H1 (cell line): ENCODE data around the gene GSTA2.
"Not testable (repeated sequence)": the region's sequence is repeated elsewhere in the genome, so short reads cannot be mapped to it uniquely, and the experiment has no call there.

Experiments
- CHD2 ChIP-seq: IDR thresholded peaks from 2 replicates; pipeline ENCODE4 v1.6.1; 2012; ENCODE audit warnings: low read length, improper control_type of control experiment
- EP300 ChIP-seq, 2 experiments: IDR thresholded peaks; 1 replicate in 1 of 2; 2 replicates in 1 of 2; pipeline ENCODE4 v1.6.1; 2011 to 2012; ENCODE audit warnings: low read depth in 2 of 2, low read length in 2 of 2, mild to moderate bottlenecking in 2 of 2, borderline replicate concordance in 1 of 2, inconsistent platforms in 1 of 2, moderate library complexity in 1 of 2
- MAX ChIP-seq: IDR thresholded peaks from 2 replicates; pipeline ENCODE4 v1.6.1; 2012; ENCODE audit warnings: inconsistent platforms
- NRF1 ChIP-seq: IDR thresholded peaks from 2 replicates; pipeline ENCODE4 v1.6.1; 2011; ENCODE audit warnings: mild to moderate bottlenecking, low read depth, low read length, improper control_type of control experiment
- POLR2A ChIP-seq, 2 experiments: IDR thresholded peaks; 1 replicate in 1 of 2; 2 replicates in 1 of 2; pipeline ENCODE4 v1.6.1; 2011; ENCODE audit warnings: low read depth in 2 of 2, low read length in 2 of 2, mild to moderate bottlenecking in 2 of 2; ENCODE audit errors: control extremely low read depth in 1 of 2
- POLR2AphosphoS5 ChIP-seq: IDR thresholded peaks from 2 replicates; pipeline ENCODE4 v1.6.1; 2011; ENCODE audit warnings: low read depth, low read length
- RAD21 ChIP-seq, 2 experiments: IDR thresholded peaks in 1 of 2; conservative IDR thresholded peaks in 1 of 2; 2 replicates each; pipeline ENCODE4 v1.6.1; 2011; ENCODE audit warnings: low read depth in 2 of 2, low read length in 2 of 2, improper control_type of control experiment in 1 of 2, inconsistent platforms in 1 of 2, mild to moderate bottlenecking in 1 of 2, moderate library complexity in 1 of 2
- RXRA ChIP-seq: IDR thresholded peaks from 2 replicates; pipeline ENCODE4 v1.6.1; 2011; ENCODE audit warnings: low read depth, mild to moderate bottlenecking, low read length, moderate library complexity; ENCODE audit not compliant: insufficient read depth
- SAP30 ChIP-seq: fragments of 300-600 bp; sonication (generic); IDR thresholded peaks from 2 replicates; pipeline ENCODE4 v1.7.1; 2012; ENCODE audit warnings: low read length, moderate library complexity, mild to moderate bottlenecking, inconsistent platforms; ENCODE audit not compliant: insufficient read depth, insufficient replicate concordance
- SIX5 ChIP-seq: IDR thresholded peaks from 2 replicates; pipeline ENCODE4 v1.6.1; 2011; ENCODE audit warnings: mild to moderate bottlenecking, low read depth, low read length
- SP1 ChIP-seq: IDR thresholded peaks from 2 replicates; pipeline ENCODE4 v1.6.1; 2011; ENCODE audit warnings: low read depth, low read length
- TCF12 ChIP-seq: IDR thresholded peaks from 2 replicates; pipeline ENCODE4 v1.6.1; 2011; ENCODE audit warnings: low read depth, mild to moderate bottlenecking, low read length
- YY1 ChIP-seq: IDR thresholded peaks from 2 replicates; pipeline ENCODE4 v1.6.1; 2011; ENCODE audit warnings: low read depth, mild to moderate bottlenecking, low read length
- TF ChIP-seq, protein P1 (sequence below), 3 experiments: IDR thresholded peaks; 1 replicate in 2 of 3; 2 replicates in 1 of 3; pipeline versions ENCODE4 v1.5.1 to v1.6.1; 2011; ENCODE audit warnings: low read length in 3 of 3, mild to moderate bottlenecking in 3 of 3, inconsistent platforms in 2 of 3, low read depth in 1 of 3, moderate library complexity in 1 of 3; ENCODE audit not compliant: insufficient read depth in 1 of 3; ENCODE audit errors: control extremely low read depth in 1 of 3

DNA sequence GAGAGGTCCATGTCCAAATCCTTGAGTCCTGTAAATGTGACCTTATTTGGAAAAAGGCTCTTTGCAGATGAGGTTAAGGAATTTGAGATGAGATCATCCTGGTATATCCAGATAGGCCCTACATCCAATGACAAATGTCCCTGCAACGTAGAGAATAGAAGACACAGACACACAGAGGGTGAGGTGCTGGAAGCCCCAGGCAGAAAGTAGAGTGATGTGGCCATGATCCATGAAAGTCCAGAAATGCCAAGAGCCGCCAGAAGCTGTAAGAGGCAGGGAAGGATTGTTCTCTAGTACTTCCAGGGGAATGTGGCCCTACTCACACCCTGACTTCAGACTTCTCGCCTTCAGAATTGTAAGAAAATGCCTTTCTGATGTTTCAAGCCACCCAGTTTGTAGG lies 16.0 kb downstream of the GSTA2 start:
- TF ChIP-seq TCF12; NRF1; POLR2AphosphoS5; RXRA; CHD2; MAX; SIX5; RAD21 (IDR thresholded peaks at IDR 0.05 in 1 of 2, conservative IDR thresholded peaks at IDR 0.05 in 1 of 2; ENCODE audit: low read depth in 2 of 2, low read length in 2 of 2); EP300 (IDR thresholded peaks at IDR 0.05; ENCODE audit: borderline replicate concordance in 1 of 2, low read depth in 2 of 2, low read length in 2 of 2); POLR2A (IDR thresholded peaks at IDR 0.05; ENCODE audit: control extremely low read depth in 1 of 2, low read depth in 2 of 2, low read length in 2 of 2); SP1; SAP30; YY1: not testable (repeated sequence)
- TF ChIP-seq, protein P1, sequence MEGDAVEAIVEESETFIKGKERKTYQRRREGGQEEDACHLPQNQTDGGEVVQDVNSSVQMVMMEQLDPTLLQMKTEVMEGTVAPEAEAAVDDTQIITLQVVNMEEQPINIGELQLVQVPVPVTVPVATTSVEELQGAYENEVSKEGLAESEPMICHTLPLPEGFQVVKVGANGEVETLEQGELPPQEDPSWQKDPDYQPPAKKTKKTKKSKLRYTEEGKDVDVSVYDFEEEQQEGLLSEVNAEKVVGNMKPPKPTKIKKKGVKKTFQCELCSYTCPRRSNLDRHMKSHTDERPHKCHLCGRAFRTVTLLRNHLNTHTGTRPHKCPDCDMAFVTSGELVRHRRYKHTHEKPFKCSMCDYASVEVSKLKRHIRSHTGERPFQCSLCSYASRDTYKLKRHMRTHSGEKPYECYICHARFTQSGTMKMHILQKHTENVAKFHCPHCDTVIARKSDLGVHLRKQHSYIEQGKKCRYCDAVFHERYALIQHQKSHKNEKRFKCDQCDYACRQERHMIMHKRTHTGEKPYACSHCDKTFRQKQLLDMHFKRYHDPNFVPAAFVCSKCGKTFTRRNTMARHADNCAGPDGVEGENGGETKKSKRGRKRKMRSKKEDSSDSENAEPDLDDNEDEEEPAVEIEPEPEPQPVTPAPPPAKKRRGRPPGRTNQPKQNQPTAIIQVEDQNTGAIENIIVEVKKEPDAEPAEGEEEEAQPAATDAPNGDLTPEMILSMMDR (IDR thresholded peaks at IDR 0.05; ENCODE audit: control extremely low read depth in 1 of 3, insufficient read depth in 1 of 3, low read depth in 1 of 3, low read length in 3 of 3): not testable (repeated sequence)
